Natural killer cell (primary cell): ENCODE results near the gene TBX21. TPM values are rescaled to one million over a fixed set of nuclear protein-coding genes. Genes with fewer than 3 reads are reported as not detected.
A peak's percentile ranks its signal among the peaks of the same experiment; 100 is the strongest.

Experiments used
- ATAC-seq, 3 donors: fragments of 150-1000 bp in 2 of 3; fragments of 200-7000 bp in 1 of 3; cut with Tn5 transposase; 1 replicate in 1 of 3; 2 replicates in 2 of 3; pipeline ENCODE4 v1.10.0; 2021; ENCODE audit warnings: mild to moderate bottlenecking in 2 of 3, moderate library complexity in 2 of 3
- DNase-seq, 2 donors: peaks; one replicate each; pipeline versions ENCODE4 v3.0.0 to v3.0.0-alpha.2; 2013 to 2021; ENCODE audit warnings: mixed read lengths in 1 of 2
- H3K27ac ChIP-seq: one replicate; pipeline ENCODE4 v1.5.1; 2013; ENCODE audit warnings: mild to moderate bottlenecking, low read length
- H3K27me3 ChIP-seq: one replicate; pipeline ENCODE4 v1.6.1; 2013; ENCODE audit warnings: low read length; ENCODE audit not compliant: control insufficient read depth, insufficient read depth
- H3K36me3 ChIP-seq: one replicate; pipeline ENCODE4 v1.6.1; 2013; ENCODE audit warnings: low read length; ENCODE audit not compliant: control insufficient read depth, insufficient read depth
- H3K4me1 ChIP-seq: one replicate; pipeline ENCODE4 v1.6.1; 2013; ENCODE audit warnings: low read length; ENCODE audit not compliant: control insufficient read depth, insufficient read depth
- H3K4me3 ChIP-seq: one replicate; pipeline ENCODE4 v1.5.1; 2013; ENCODE audit warnings: low read length
- H3K9me3 ChIP-seq: one replicate; pipeline ENCODE4 v1.6.1; 2013; ENCODE audit warnings: low read length; ENCODE audit not compliant: control insufficient read depth, insufficient read depth
- H3K27ac Mint-ChIP-seq, 2 donors: one replicate each; pipeline ENCODE4 v1.8.0; 2022; ENCODE audit warnings: mild to moderate bottlenecking in 2 of 2, mixed read lengths in 2 of 2, moderate library complexity in 1 of 2
- H3K27me3 Mint-ChIP-seq, 2 donors: one replicate each; pipeline ENCODE4 v1.8.0; 2022; ENCODE audit warnings: low read depth in 2 of 2, mixed read lengths in 2 of 2
- H3K36me3 Mint-ChIP-seq: one replicate; pipeline ENCODE4 v1.8.0; 2022; ENCODE audit warnings: mixed read lengths
- H3K4me1 Mint-ChIP-seq, 2 donors: one replicate each; pipeline ENCODE4 v1.8.0; 2022; ENCODE audit warnings: mixed read lengths in 2 of 2
- H3K4me3 Mint-ChIP-seq: one replicate; pipeline ENCODE4 v1.8.0; 2022; ENCODE audit warnings: mild to moderate bottlenecking, moderate library complexity, mixed read lengths
- H3K9me3 Mint-ChIP-seq, 2 donors: one replicate each; pipeline ENCODE4 v1.8.0; 2022; ENCODE audit warnings: mixed read lengths in 2 of 2
- CTCF ChIP-seq: fragments of 200-600 bp; IDR thresholded peaks from one replicate; pipeline ENCODE4 v1.8.0; 2022; ENCODE audit warnings: antibody characterized with exemption
- WGBS: methylation state at CpG from one replicate; pipeline ENCODE4 v1.1.7; 2013; ENCODE audit warnings: missing lambda C conversion rate; ENCODE audit not compliant: insufficient coverage; 5-methylcytosine and 5-hydroxymethylcytosine counted together
- intact Hi-C: fragments of 100-400 bp; cut with micrococcal nuclease; formaldehyde crosslinking; loops from one replicate; pipeline ENCODE4 v1.14.2; 2022
- total RNA-seq, 4 donors: library from RNA; stranded (reverse); fragments of 120-200 nt in 1 of 4; gene quantifications; one replicate each; pipeline versions ENCODE4 v1.2.3 to v1.2.4, GENCODE V29; 2013 to 2022

Gene TBX21
- total RNA-seq, 3 donors from 2014 or later (not counting 1 experiment from before 2014, with no cell fraction given): 234 to 328 (median 257) TPM

GRCh38 chr17:47751471-47751870 is 18.4 kb downstream of the TBX21 start:
- peak overlapping the region; percentile 85 to 94 for H3K27ac Mint-ChIP-seq
- TF ChIP-seq CTCF: no peak
- DNase-seq: no peak
- H3K27me3 ChIP-seq: no peaks in the 10 kb centered on the region
- peaks cover 8% of the 10 kb centered on the region for H3K4me1 ChIP-seq
- H3K27ac ChIP-seq: no peak overlapping the region
- intact Hi-C loops: no loop called here
- H3K36me3 Mint-ChIP-seq: no peaks in the 10 kb centered on the region
- WGBS: no CpG with 5 or more reads among the region's 3 CpGs
- H3K9me3 Mint-ChIP-seq: no peaks in the 10 kb centered on the region
- no peaks in the 10 kb centered on the region for H3K27me3 Mint-ChIP-seq
- H3K36me3 ChIP-seq: peaks cover 29% of the 10 kb centered on the region
- peak overlapping the region; percentile 65 for H3K4me3 Mint-ChIP-seq
- no peak overlapping the region for H3K4me3 ChIP-seq
- no peak for ATAC-seq
- H3K4me1 Mint-ChIP-seq: peaks cover 59 to 65% of the 10 kb centered on the region in 2 donors
- H3K9me3 ChIP-seq: no peaks in the 10 kb centered on the region

GRCh38 chr17:47757386-47757785 is 24.4 kb downstream of the TBX21 start:
- Histone ChIP-seq H3K4me3 (no peak overlapping the region), H3K27me3 (no peaks in the 10 kb centered on the region), H3K27ac (no peak overlapping the region), H3K36me3 (no peaks in the 10 kb centered on the region), H3K9me3 (peaks cover 10% of the 10 kb centered on the region), H3K4me1 (peaks cover 5% of the 10 kb centered on the region)
- TF ChIP-seq CTCF: no peak
- H3K4me1 Mint-ChIP-seq: peaks cover 19 to 31% of the 10 kb centered on the region in 2 donors
- no CpG with 5 or more reads among the region's 1 CpG for WGBS
- H3K27ac Mint-ChIP-seq: peak overlapping the region; percentile 20 to 64
- intact Hi-C loops: no loop called here
- no peak overlapping the region for H3K4me3 Mint-ChIP-seq
- H3K27me3 Mint-ChIP-seq: no peaks in the 10 kb centered on the region
- no peak for ATAC-seq
- no peak for DNase-seq
- H3K9me3 Mint-ChIP-seq: peaks cover 0 to 5% of the 10 kb centered on the region in 2 donors
- peaks cover 14% of the 10 kb centered on the region for H3K36me3 Mint-ChIP-seq

DNA sequence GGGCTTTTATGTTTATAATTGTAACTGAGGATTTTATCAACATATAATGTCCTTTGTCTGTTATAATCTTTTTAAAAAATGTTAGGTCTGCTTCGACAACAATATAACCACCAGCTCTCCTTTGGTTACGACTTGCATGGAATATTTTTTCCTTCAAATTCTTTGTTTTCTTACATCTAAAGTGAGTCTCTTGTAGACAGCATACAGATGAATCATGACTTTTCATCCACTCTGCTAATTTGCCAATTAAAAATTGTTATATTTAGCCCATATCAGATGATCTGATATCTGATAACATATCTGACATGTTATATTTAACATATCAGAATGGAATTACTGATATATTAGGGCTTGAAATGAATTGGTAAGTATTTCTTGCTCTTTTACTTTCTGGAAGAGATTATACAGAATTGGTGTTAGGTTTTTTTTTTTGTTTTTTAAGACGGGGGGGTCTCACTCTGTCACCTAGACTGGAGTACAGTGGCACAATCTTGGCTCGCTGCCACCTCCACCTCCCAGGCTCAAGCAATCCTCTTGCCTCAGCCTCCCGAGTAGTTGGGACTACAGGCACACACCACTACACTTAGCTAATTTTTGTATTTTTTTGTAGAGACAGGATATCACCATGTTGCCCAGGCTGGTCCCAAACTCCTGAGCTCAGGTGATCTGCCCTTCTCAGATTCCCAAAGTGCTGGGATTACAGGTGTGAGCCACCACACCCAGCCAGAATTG is 27.5 kb downstream of the TBX21 start:
- no peak for DNase-seq
- H3K27me3 ChIP-seq: no peaks in the 10 kb centered on the region
- H3K27ac ChIP-seq: no peak overlapping the region
- H3K27ac Mint-ChIP-seq: peak overlapping the region in 1 of 2 donors; percentile 29
- peaks cover 20 to 24% of the 10 kb centered on the region in 2 donors for H3K4me1 Mint-ChIP-seq
- ATAC-seq: no peak
- H3K9me3 Mint-ChIP-seq: peaks cover 0 to 5% of the 10 kb centered on the region in 2 donors
- H3K4me3 ChIP-seq: no peak overlapping the region
- H3K36me3 Mint-ChIP-seq: peaks cover 14% of the 10 kb centered on the region
- intact Hi-C loops: no loop called here
- no peak for TF ChIP-seq CTCF
- peaks cover 10% of the 10 kb centered on the region for H3K9me3 ChIP-seq
- H3K4me1 ChIP-seq: peaks cover 14% of the 10 kb centered on the region
- no peak overlapping the region for H3K4me3 Mint-ChIP-seq
- WGBS: 94% methylated on average over 5 of the region's 5 CpGs
- H3K27me3 Mint-ChIP-seq: no peaks in the 10 kb centered on the region
- H3K36me3 ChIP-seq: no peaks in the 10 kb centered on the region
